ENCODE measurements around the gene FNDC3B.

Gene FNDC3B

GRCh38 chr3:172054115-172054764 is 14.9 kb downstream of the FNDC3B start:
- no peak for DNase-seq (ENCODE audit: low read depth in 3 of 3)

- no peak for DNase-seq (ENCODE audit: low read depth in 3 of 3)
Observed at GRCh38 chr3:172056416-172056815, 17.0 kb downstream of the FNDC3B start.

- DNase-seq (ENCODE audit: low read depth in 3 of 3): no peak
Observed at GRCh38 chr3:172057059-172057458, 17.7 kb downstream of the FNDC3B start.

- no peak for DNase-seq (ENCODE audit: low read depth in 3 of 3)
Observed at GRCh38 chr3:172057624-172058327, 18.4 kb downstream of the FNDC3B start.

- DNase-seq (ENCODE audit: low read depth in 3 of 3): no peak
Observed at GRCh38 chr3:172059532-172059931, 20.2 kb downstream of the FNDC3B start.

GRCh38 chr3:172060234-172060633 is 20.9 kb downstream of the FNDC3B start:
- no peak for DNase-seq (ENCODE audit: low read depth in 3 of 3)

GRCh38 chr3:172061724-172062184 is 22.4 kb downstream of the FNDC3B start:
- no peak for DNase-seq (ENCODE audit: low read depth in 3 of 3)

- no peak for DNase-seq (ENCODE audit: low read depth in 3 of 3)
Observed at GRCh38 chr3:172062761-172063160, 23.4 kb downstream of the FNDC3B start.

GRCh38 chr3:172063456-172064432 is 24.4 kb downstream of the FNDC3B start:
- no peak for DNase-seq (ENCODE audit: low read depth in 3 of 3)

GRCh38 chr3:172065527-172065926 is 26.1 kb downstream of the FNDC3B start:
- DNase-seq (ENCODE audit: low read depth in 3 of 3): no peak

- no peak for DNase-seq (ENCODE audit: low read depth in 3 of 3)
Observed at GRCh38 chr3:172065967-172066762, 26.8 kb downstream of the FNDC3B start.

- DNase-seq (ENCODE audit: low read depth in 3 of 3): no peak
Observed at GRCh38 chr3:172066880-172067796, 27.8 kb downstream of the FNDC3B start.

GRCh38 chr3:172067837-172068440 is 28.6 kb downstream of the FNDC3B start:
- no peak for DNase-seq (ENCODE audit: low read depth in 3 of 3)

- DNase-seq (ENCODE audit: low read depth in 3 of 3): no peak
Observed at GRCh38 chr3:172068977-172069376, 29.6 kb downstream of the FNDC3B start.

- no peak for DNase-seq (ENCODE audit: low read depth in 3 of 3)
Observed at GRCh38 chr3:172069478-172069877, 30.1 kb downstream of the FNDC3B start.

GRCh38 chr3:172070269-172070668 is 30.9 kb downstream of the FNDC3B start:
- DNase-seq (ENCODE audit: low read depth in 3 of 3): no peak

- no peak for DNase-seq (ENCODE audit: low read depth in 3 of 3)
Observed at GRCh38 chr3:172070802-172071201, 31.4 kb downstream of the FNDC3B start.

- no peak for DNase-seq (ENCODE audit: low read depth in 3 of 3)
Observed at GRCh38 chr3:172071780-172072330, 32.5 kb downstream of the FNDC3B start.

- no peak for DNase-seq (ENCODE audit: low read depth in 3 of 3)
Observed at GRCh38 chr3:172072543-172072942, 33.2 kb downstream of the FNDC3B start.

Measured in stimulated activated CD4-positive, alpha-beta T cell treated with anti-CD3 and anti-CD28 coated beads, TNF-alpha, amount 100 ng/mL, for 4 hours (primary cell).